OCI-LY7 (cell line): ENCODE measurements around the gene SH2D6. TPM values are rescaled to one million over a fixed set of nuclear protein-coding genes. Genes with fewer than 3 reads are reported as not detected.

ENCODE experiments used
- BruUV-seq: library from RNA; stranded (reverse); fragments of 400-500 nt; replicated peaks from 2 replicates; lab custom pipeline; 2021; lab: Mats Ljungman, UMichigan
- CTCF ChIA-PET: fragments of 300-600 bp; sonication (Branson Sonifier 250); formaldehyde crosslinking; loops from one replicate; lab custom pipeline; 2022; ENCODE audit warnings: antibody characterized with exemption; ENCODE audit not compliant: unreplicated experiment; lab: Charles Lee
- POLR2A ChIA-PET: fragments of 300-600 bp; sonication (Branson Sonifier 250); formaldehyde crosslinking; loops from one replicate; lab custom pipeline; 2022; ENCODE audit warnings: antibody characterized with exemption; lab: Charles Lee
- DNase-seq: peaks from one replicate; pipeline ENCODE4 v3.0.0-alpha.2; 2015; ENCODE audit warnings: low spot score
- H2AFZ ChIP-seq: fragments of 200-600 bp; sonication (generic), shearing (Covaris generic); 2 replicates; pipeline ENCODE4 v1.6.1; 2014; ENCODE audit warnings: mild to moderate bottlenecking, antibody characterized with exemption, low read length, moderate library complexity
- H3K27ac ChIP-seq: fragments of 200-600 bp; sonication (generic); 2 replicates; pipeline ENCODE4 v1.5.1; 2014; ENCODE audit warnings: mixed run types, low read depth, mild to moderate bottlenecking, moderate library complexity, low read length, inconsistent platforms; ENCODE audit not compliant: poor library complexity, severe bottlenecking
- H3K36me3 ChIP-seq: fragments of 200-600 bp; sonication (generic); 2 replicates; pipeline ENCODE4 v1.6.1; 2014; ENCODE audit warnings: mild to moderate bottlenecking, antibody characterized with exemption, low read length, moderate library complexity, mixed read lengths; ENCODE audit not compliant: insufficient read depth
- H3K4me1 ChIP-seq: fragments of 200-600 bp; sonication (generic); 2 replicates; pipeline ENCODE4 v1.5.1; 2014; ENCODE audit warnings: mild to moderate bottlenecking, low read length; ENCODE audit not compliant: insufficient read depth, poor library complexity, severe bottlenecking
- H3K4me2 ChIP-seq: fragments of 200-600 bp; sonication (generic); 2 replicates; pipeline ENCODE4 v1.6.1; 2014; ENCODE audit warnings: mild to moderate bottlenecking, low read length
- H3K4me3 ChIP-seq: fragments of 200-600 bp; sonication (generic); 2 replicates; pipeline ENCODE4 v1.5.1; 2014; ENCODE audit warnings: mild to moderate bottlenecking, low read depth, low read length; ENCODE audit not compliant: poor library complexity, severe bottlenecking
- H3K79me2 ChIP-seq: fragments of 200-600 bp; sonication (generic); 2 replicates; pipeline ENCODE4 v1.6.1; 2016; ENCODE audit warnings: low read depth, mild to moderate bottlenecking, low read length, moderate library complexity, mixed read lengths; ENCODE audit not compliant: insufficient read depth
- H3K9me2 ChIP-seq: fragments of 200-600 bp; sonication (generic); 2 replicates; pipeline ENCODE4 v1.6.1; 2016; ENCODE audit warnings: mild to moderate bottlenecking, low read length, mixed read lengths; ENCODE audit not compliant: insufficient read depth
- H3K9me3 ChIP-seq: fragments of 200-600 bp; sonication (generic); 2 replicates; pipeline ENCODE4 v1.6.1; 2014; ENCODE audit warnings: mild to moderate bottlenecking, mixed run types, low read length, mixed read lengths
- H4K20me1 ChIP-seq: fragments of 200-600 bp; sonication (generic); 2 replicates; pipeline ENCODE4 v1.6.1; 2014; ENCODE audit warnings: mild to moderate bottlenecking, antibody characterized with exemption, low read length, moderate library complexity, mixed read lengths; ENCODE audit not compliant: insufficient read depth
- EZH2phosphoT487 ChIP-seq: fragments of 200-600 bp; sonication (generic); IDR thresholded peaks from 2 replicates; pipeline ENCODE4 v1.6.1; 2018; ENCODE audit warnings: low read depth, borderline replicate concordance, mild to moderate bottlenecking, mixed run types, antibody characterized with exemption, low read length, moderate library complexity, mixed read lengths
- intact Hi-C: fragments of 100-400 bp; cut with micrococcal nuclease; formaldehyde crosslinking; loops from one replicate; pipeline ENCODE4 v1.10.0; 2022; ENCODE audit not compliant: unreplicated experiment
- total RNA-seq, 2 experiments: library from RNA; depleted of rRNA in 1 of 2; stranded (reverse); fragments of >200 nt in 1 of 2; shearing (Covaris generic) in 1 of 2; gene quantifications; 2 replicates each; pipeline ENCODE4 v1.2.3, GENCODE V29; 2014 to 2022
- TF ChIP-seq, protein P1 (sequence below): fragments of 200-600 bp; sonication (generic); conservative IDR thresholded peaks from 2 replicates; pipeline ENCODE4 v1.5.1; 2014; ENCODE audit warnings: mild to moderate bottlenecking, antibody characterized with exemption, low read length, moderate library complexity, mixed read lengths

The SH2D6 gene
- total RNA-seq, 2 experiments from 2014 or later = 0.35 to 2.6 TPM

DNA sequence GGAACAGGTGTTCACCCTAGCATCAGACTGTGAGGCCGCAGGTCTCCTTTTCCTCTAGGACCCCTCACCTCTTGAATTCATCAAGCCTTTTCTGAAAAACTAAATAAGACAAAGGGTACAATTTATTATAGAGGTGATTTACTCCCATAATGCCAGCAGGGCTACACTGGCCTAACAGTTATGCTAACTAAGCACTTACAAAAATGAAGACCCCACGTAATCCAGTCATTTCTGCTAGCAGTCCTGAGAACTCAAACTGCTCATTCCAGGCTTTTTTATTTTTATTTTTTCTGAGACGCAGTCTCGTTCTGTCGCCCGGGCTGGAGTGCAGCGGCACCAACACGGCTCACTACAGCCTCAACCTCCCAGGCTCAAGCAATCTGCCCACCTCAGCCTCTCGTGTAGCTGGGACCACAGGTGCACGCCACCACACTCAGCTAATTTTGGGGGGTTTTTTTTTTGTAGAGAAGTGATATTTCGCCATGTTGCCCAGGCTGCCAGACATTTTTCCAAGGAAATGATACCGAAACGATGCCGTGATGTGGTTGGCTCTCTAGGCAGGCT lies 22.5 kb upstream of the SH2D6 start:
- Histone ChIP-seq H3K9me3 (no peaks in the 10 kb centered on the region), H3K27ac (no peak overlapping the region), H3K4me1 (peaks cover 8% of the 10 kb centered on the region), H2AFZ (no peak overlapping the region), H3K4me2 (no peak overlapping the region), H4K20me1 (no peaks in the 10 kb centered on the region), H3K79me2 (no peaks in the 10 kb centered on the region), H3K4me3 (no peak overlapping the region), H3K9me2 (no peaks in the 10 kb centered on the region), H3K36me3 (no peaks in the 10 kb centered on the region)
- POLR2A ChIA-PET = no interaction called here
- TF ChIP-seq EZH2phosphoT487 = no peak
- TF ChIP-seq, protein P1, sequence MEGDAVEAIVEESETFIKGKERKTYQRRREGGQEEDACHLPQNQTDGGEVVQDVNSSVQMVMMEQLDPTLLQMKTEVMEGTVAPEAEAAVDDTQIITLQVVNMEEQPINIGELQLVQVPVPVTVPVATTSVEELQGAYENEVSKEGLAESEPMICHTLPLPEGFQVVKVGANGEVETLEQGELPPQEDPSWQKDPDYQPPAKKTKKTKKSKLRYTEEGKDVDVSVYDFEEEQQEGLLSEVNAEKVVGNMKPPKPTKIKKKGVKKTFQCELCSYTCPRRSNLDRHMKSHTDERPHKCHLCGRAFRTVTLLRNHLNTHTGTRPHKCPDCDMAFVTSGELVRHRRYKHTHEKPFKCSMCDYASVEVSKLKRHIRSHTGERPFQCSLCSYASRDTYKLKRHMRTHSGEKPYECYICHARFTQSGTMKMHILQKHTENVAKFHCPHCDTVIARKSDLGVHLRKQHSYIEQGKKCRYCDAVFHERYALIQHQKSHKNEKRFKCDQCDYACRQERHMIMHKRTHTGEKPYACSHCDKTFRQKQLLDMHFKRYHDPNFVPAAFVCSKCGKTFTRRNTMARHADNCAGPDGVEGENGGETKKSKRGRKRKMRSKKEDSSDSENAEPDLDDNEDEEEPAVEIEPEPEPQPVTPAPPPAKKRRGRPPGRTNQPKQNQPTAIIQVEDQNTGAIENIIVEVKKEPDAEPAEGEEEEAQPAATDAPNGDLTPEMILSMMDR = no peak
- intact Hi-C loops = no loop called here
- no peak for DNase-seq
- CTCF ChIA-PET = no interaction called here
- BruUV-seq = no TSS peak

DNA sequence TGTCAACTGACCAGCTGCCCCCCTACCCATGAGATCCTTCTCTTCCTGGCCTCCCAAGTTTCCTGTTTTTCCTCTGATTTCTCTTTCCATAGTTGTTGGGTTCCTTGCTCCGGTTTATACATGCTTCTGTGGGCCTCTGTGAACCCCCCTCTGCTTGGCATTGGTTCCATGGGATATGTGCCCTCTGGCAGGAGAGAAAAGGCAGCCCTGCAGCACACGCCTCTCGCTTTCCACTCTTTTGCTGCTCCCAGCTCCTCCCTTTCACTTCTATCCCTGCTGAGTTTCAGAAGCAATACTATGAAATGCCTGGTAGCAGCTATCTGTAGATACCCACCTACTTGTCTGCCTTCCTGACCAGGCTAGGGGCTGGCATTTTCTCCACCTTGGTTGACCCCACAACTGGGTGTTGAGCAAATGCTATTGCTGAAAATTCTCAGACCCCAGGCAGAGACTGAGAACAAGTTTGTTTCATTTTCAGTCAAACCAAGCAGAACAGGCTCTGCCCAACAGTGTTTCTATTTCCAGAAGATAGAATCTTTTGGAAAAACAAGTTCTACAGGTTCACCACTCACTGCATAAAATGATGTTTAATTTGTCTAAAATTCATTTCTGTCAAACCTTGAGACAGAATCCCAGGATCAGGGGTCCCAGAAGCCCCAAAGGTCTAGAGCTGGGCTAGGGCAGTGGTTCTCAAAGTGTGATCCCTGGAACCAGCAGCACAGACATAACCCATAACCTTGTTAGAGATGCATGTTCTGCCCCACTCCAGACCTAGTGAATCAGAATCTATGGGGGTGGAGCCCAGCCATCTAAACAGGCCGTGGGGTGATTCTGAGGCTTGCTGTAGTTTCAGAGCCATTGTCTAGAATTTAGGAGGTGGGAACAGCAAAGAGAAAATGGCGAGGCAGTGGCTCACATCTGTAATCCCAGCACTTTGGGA lies 21.7 kb upstream of the SH2D6 start:
- intact Hi-C loops = no loop called here
- CTCF ChIA-PET = no interaction called here
- H3K4me2 ChIP-seq = no peak overlapping the region
- H3K4me3 ChIP-seq = no peak overlapping the region
- H2AFZ ChIP-seq = no peak overlapping the region
- DNase-seq = no peak
- H3K27ac ChIP-seq = no peak overlapping the region
- no peak for TF ChIP-seq EZH2phosphoT487
- TF ChIP-seq, protein P1 = no peak
- no peaks in the 10 kb centered on the region for H3K36me3 ChIP-seq
- peaks cover 8% of the 10 kb centered on the region for H3K4me1 ChIP-seq
- BruUV-seq = no TSS peak
- POLR2A ChIA-PET = no interaction called here
- no peaks in the 10 kb centered on the region for H4K20me1 ChIP-seq
- H3K9me2 ChIP-seq = no peaks in the 10 kb centered on the region
- no peaks in the 10 kb centered on the region for H3K79me2 ChIP-seq
- no peaks in the 10 kb centered on the region for H3K9me3 ChIP-seq

DNA sequence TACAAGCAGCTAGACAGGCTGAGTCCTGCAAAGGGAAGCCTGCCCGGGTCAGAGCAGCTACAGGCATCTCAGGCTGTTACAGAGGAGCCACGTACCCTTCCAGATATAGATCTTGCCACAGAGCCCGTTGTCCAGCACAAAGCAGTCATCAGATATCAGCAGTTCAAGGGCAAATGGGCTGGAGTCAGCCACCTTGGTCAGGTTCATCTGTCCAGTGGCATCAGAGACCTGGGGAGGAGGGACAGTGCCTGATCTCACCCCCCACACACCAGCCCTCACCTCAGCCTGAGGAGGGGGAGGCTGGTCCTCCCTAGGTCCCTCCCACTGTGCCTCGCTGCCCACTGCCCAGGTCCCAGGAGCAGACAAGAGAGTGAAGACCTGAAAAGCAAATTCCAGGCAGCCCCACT lies 20.6 kb upstream of the SH2D6 start:
- ChIA-PET POLR2A (no interaction called here), CTCF (no interaction called here)
- no peaks in the 10 kb centered on the region for H3K9me2 ChIP-seq
- DNase-seq = no peak
- BruUV-seq = no TSS peak
- H3K9me3 ChIP-seq = 0 out of 2 replicates have a peak, but pooled peaks cover under 1% of the 10 kb centered on the region
- H2AFZ ChIP-seq = no peak overlapping the region
- no peak overlapping the region for H3K27ac ChIP-seq
- H3K4me1 ChIP-seq = no peaks in the 10 kb centered on the region
- no peaks in the 10 kb centered on the region for H3K36me3 ChIP-seq
- no peak overlapping the region for H3K4me3 ChIP-seq
- no peaks in the 10 kb centered on the region for H3K79me2 ChIP-seq
- H4K20me1 ChIP-seq = no peaks in the 10 kb centered on the region
- no peak overlapping the region for H3K4me2 ChIP-seq
- intact Hi-C loops = no loop called here
- TF ChIP-seq, protein P1 = no peak
- no peak for TF ChIP-seq EZH2phosphoT487
